Kidney capillary endothelial cell (primary cell): ENCODE measurements around the gene TEX30.

Experiments
- DNase-seq: peaks from one replicate; pipeline ENCODE4 v3.0.0-alpha.2; 2018; ENCODE audit warnings: low spot score

Gene TEX30

GRCh38 chr13:102779436-102780159 lies 6.0 kb upstream of the TEX30 start:
- DNase-seq = no peak

GRCh38 chr13:102777736-102778135 lies 4.2 kb upstream of the TEX30 start:
- no peak for DNase-seq

- DNase-seq = no peak
Observed at GRCh38 chr13:102776271-102776670, 2.7 kb upstream of the TEX30 start.

GRCh38 chr13:102774591-102775520 lies 1.3 kb upstream of the TEX30 start:
- DNase-seq = no peak

GRCh38 chr13:102774214-102774568 lies 605 bp upstream of the TEX30 start:
- DNase-seq = no peak

GRCh38 chr13:102772042-102772425 lies 1.6 kb downstream of the TEX30 start:
- no peak for DNase-seq

- no peak for DNase-seq
Observed at GRCh38 chr13:102771298-102772041, 2.1 kb downstream of the TEX30 start.

- DNase-seq = no peak
Observed at GRCh38 chr13:102770435-102770834, 3.2 kb downstream of the TEX30 start.

GRCh38 chr13:102769679-102770078 lies 3.9 kb downstream of the TEX30 start:
- no peak for DNase-seq

GRCh38 chr13:102768909-102769308 lies 4.7 kb downstream of the TEX30 start:
- DNase-seq = no peak

- DNase-seq = no peak
Observed at GRCh38 chr13:102763741-102764140, 9.8 kb downstream of the TEX30 start.

GRCh38 chr13:102761071-102761470 lies 12.5 kb downstream of the TEX30 start:
- DNase-seq = no peak

- no peak for DNase-seq
Observed at GRCh38 chr13:102758842-102759241, 14.7 kb downstream of the TEX30 start.

GRCh38 chr13:102757006-102757405 lies 16.6 kb downstream of the TEX30 start:
- no peak for DNase-seq

GRCh38 chr13:102751886-102752285 lies 21.7 kb downstream of the TEX30 start:
- no peak for DNase-seq

- DNase-seq = no peak
Observed at GRCh38 chr13:102742506-102742905, 31.1 kb downstream of the TEX30 start.

- DNase-seq = no peak
Observed at GRCh38 chr13:102742101-102742500, 31.5 kb downstream of the TEX30 start.

- peak; percentile 92 for DNase-seq
Observed at GRCh38 chr13:102729560-102730270, 43.9 kb downstream of the TEX30 start.

GRCh38 chr13:102726430-102726829 lies 47.2 kb downstream of the TEX30 start:
- DNase-seq = no peak

- peak; percentile 58 for DNase-seq
Observed at GRCh38 chr13:102724923-102725322, 48.7 kb downstream of the TEX30 start.

GRCh38 chr13:102721800-102722231 lies 51.8 kb downstream of the TEX30 start:
- no peak for DNase-seq

GRCh38 chr13:102718746-102719145 lies 54.8 kb downstream of the TEX30 start:
- DNase-seq = no peak
